H9 (cell line): ENCODE results near the gene ARG1. TPM values are rescaled to one million over a fixed set of nuclear protein-coding genes. Genes with fewer than 3 reads are reported as not detected.

Source experiments
- DNase-seq: peaks from one replicate; pipeline ENCODE4 v3.0.0-alpha.2; 2017
- H2AFZ ChIP-seq: one replicate; pipeline ENCODE4 v1.6.1; 2013; ENCODE audit warnings: mild to moderate bottlenecking, low read length, control low read depth, moderate library complexity
- H2AK5ac ChIP-seq: 2 replicates; pipeline ENCODE4 v1.6.1; 2013; ENCODE audit warnings: low read length, control low read depth, mixed read lengths; ENCODE audit not compliant: insufficient read length
- H2BK120ac ChIP-seq: one replicate; pipeline ENCODE4 v1.6.1; 2013; ENCODE audit warnings: low read depth, mild to moderate bottlenecking, low read length, control low read depth, inconsistent platforms; ENCODE audit not compliant: poor library complexity, severe bottlenecking
- H2BK12ac ChIP-seq: 2 replicates; pipeline ENCODE4 v1.6.1; 2013; ENCODE audit warnings: low read length, control low read depth, mixed read lengths, low read depth; ENCODE audit not compliant: insufficient read length
- H2BK15ac ChIP-seq: 2 replicates; pipeline ENCODE4 v1.6.1; 2013; ENCODE audit warnings: low read depth, low read length, control low read depth
- H2BK20ac ChIP-seq: one replicate; pipeline ENCODE4 v1.6.1; 2013; ENCODE audit warnings: low read depth, mild to moderate bottlenecking, low read length, control low read depth, inconsistent platforms; ENCODE audit not compliant: poor library complexity, severe bottlenecking
- H2BK5ac ChIP-seq: 2 replicates; pipeline ENCODE4 v1.6.1; 2013; ENCODE audit warnings: low read length, control low read depth, mixed read lengths; ENCODE audit not compliant: insufficient read length
- H3K14ac ChIP-seq: 2 replicates; pipeline ENCODE4 v1.6.1; 2013; ENCODE audit warnings: low read length, control low read depth; ENCODE audit not compliant: insufficient read depth
- H3K18ac ChIP-seq: 2 replicates; pipeline ENCODE4 v1.6.1; 2013; ENCODE audit warnings: low read depth, mild to moderate bottlenecking, mixed read lengths, low read length, control low read depth; ENCODE audit not compliant: insufficient read length
- H3K23ac ChIP-seq: 2 replicates; pipeline ENCODE4 v1.6.1; 2013; ENCODE audit warnings: low read length, control low read depth, mixed read lengths, low read depth; ENCODE audit not compliant: insufficient read length
- H3K23me2 ChIP-seq: 2 replicates; pipeline ENCODE4 v1.6.1; 2013; ENCODE audit warnings: low read depth, mild to moderate bottlenecking, mixed read lengths, low read length, control low read depth; ENCODE audit not compliant: insufficient read length, poor library complexity, severe bottlenecking
- H3K27ac ChIP-seq: 2 replicates; pipeline ENCODE4 v1.5.1; 2013; ENCODE audit warnings: low read length, control low read depth, mixed read lengths, low read depth; ENCODE audit not compliant: insufficient read length
- H3K27me3 ChIP-seq: 2 replicates; pipeline ENCODE4 v1.6.1; 2013; ENCODE audit warnings: low read length, control low read depth, inconsistent platforms; ENCODE audit not compliant: insufficient read depth
- H3K4ac ChIP-seq: 2 replicates; pipeline ENCODE4 v1.6.1; 2013; ENCODE audit warnings: low read depth, mild to moderate bottlenecking, control low read depth, inconsistent platforms, low read length, moderate library complexity
- H3K4me1 ChIP-seq: 2 replicates; pipeline ENCODE4 v1.6.1; 2013; ENCODE audit warnings: low read length, control low read depth, inconsistent platforms; ENCODE audit not compliant: insufficient read depth
- H3K4me2 ChIP-seq: 2 replicates; pipeline ENCODE4 v1.6.1; 2013; ENCODE audit warnings: low read length, control low read depth, mixed read lengths; ENCODE audit not compliant: insufficient read length, insufficient read depth
- H3K56ac ChIP-seq: 2 replicates; pipeline ENCODE4 v1.6.1; 2013; ENCODE audit warnings: low read depth, mild to moderate bottlenecking, mixed read lengths, low read length, control low read depth; ENCODE audit not compliant: insufficient read length
- H3K79me1 ChIP-seq: 2 replicates; pipeline ENCODE4 v1.6.1; 2013; ENCODE audit warnings: low read depth, mild to moderate bottlenecking, moderate library complexity, low read length, control low read depth, inconsistent platforms; ENCODE audit not compliant: insufficient read depth, poor library complexity, severe bottlenecking
- H3K79me2 ChIP-seq: 2 replicates; pipeline ENCODE4 v1.6.1; 2013; ENCODE audit warnings: low read length, control low read depth, inconsistent platforms; ENCODE audit not compliant: insufficient read depth
- H3K9ac ChIP-seq: 2 replicates; pipeline ENCODE4 v1.6.1; 2013; ENCODE audit warnings: low read length, control low read depth, mixed read lengths; ENCODE audit not compliant: insufficient read length; ENCODE audit errors: extremely low read depth
- H3K9me3 ChIP-seq: one replicate; pipeline ENCODE4 v1.6.1; 2013; ENCODE audit warnings: low read depth, low read length, inconsistent platforms; ENCODE audit not compliant: control insufficient read depth
- H3T11ph ChIP-seq: one replicate; pipeline ENCODE4 v1.6.1; 2013; ENCODE audit warnings: mild to moderate bottlenecking, low read length, control low read depth, inconsistent platforms
- H4K20me1 ChIP-seq: one replicate; pipeline ENCODE4 v1.6.1; 2013; ENCODE audit not compliant: control insufficient read depth, insufficient read length, insufficient read depth
- H4K5ac ChIP-seq: 2 replicates; pipeline ENCODE4 v1.6.1; 2013; ENCODE audit warnings: low read depth, mild to moderate bottlenecking, mixed read lengths, low read length, control low read depth; ENCODE audit not compliant: insufficient read length
- H4K8ac ChIP-seq: replicated peaks from 2 replicates; pipeline ENCODE4 v1.6.1; 2013; ENCODE audit warnings: low read length, control low read depth, mixed read lengths, low read depth; ENCODE audit not compliant: insufficient read length
- H4K91ac ChIP-seq: 2 replicates; pipeline ENCODE4 v1.6.1; 2013; ENCODE audit warnings: low read depth, mild to moderate bottlenecking, moderate library complexity, mixed read lengths, low read length, control low read depth; ENCODE audit not compliant: insufficient read length
- H3K27ac Mint-ChIP-seq, 3 experiments: 2 replicates in 2 of 3; 3 replicates in 1 of 3; pipeline ENCODE4 v1.8.0; 2020 to 2021; ENCODE audit warnings: mixed read lengths in 3 of 3, mild to moderate bottlenecking in 1 of 3, moderate library complexity in 1 of 3
- H3K27me3 Mint-ChIP-seq: 2 replicates; pipeline ENCODE4 v1.8.0; 2021; ENCODE audit warnings: low read depth, mild to moderate bottlenecking, moderate library complexity, mixed read lengths
- H3K36me3 Mint-ChIP-seq, 3 experiments: 2 replicates in 2 of 3; 3 replicates in 1 of 3; pipeline ENCODE4 v1.8.0; 2020 to 2021; ENCODE audit warnings: low read depth in 3 of 3, mixed read lengths in 3 of 3; ENCODE audit not compliant: insufficient read depth in 1 of 3
- H3K4me1 Mint-ChIP-seq, 2 experiments: 2 replicates each; pipeline ENCODE4 v1.8.0; 2020; ENCODE audit warnings: mixed read lengths in 2 of 2
- H3K4me3 Mint-ChIP-seq, 2 experiments: 2 replicates in 1 of 2; 3 replicates in 1 of 2; pipeline ENCODE4 v1.8.0; 2020 to 2021; ENCODE audit warnings: mild to moderate bottlenecking in 2 of 2, mixed read lengths in 2 of 2, moderate library complexity in 1 of 2
- H3K9me3 Mint-ChIP-seq, 2 experiments: 2 replicates in 1 of 2; 3 replicates in 1 of 2; pipeline ENCODE4 v1.8.0; 2020; ENCODE audit warnings: mild to moderate bottlenecking in 2 of 2, mixed read lengths in 2 of 2, moderate library complexity in 1 of 2
- WGBS: extraction: QIAGEN DNeasy Blood & Tissue Kit; methylation state at CpG from one replicate; pipeline ENCODE4 v1.1.7; 2013; ENCODE audit warnings: missing lambda C conversion rate, low lambda C conversion rate, mixed read lengths; ENCODE audit not compliant: insufficient read length; ENCODE audit errors: extremely low coverage; 5-methylcytosine and 5-hydroxymethylcytosine counted together
- total RNA-seq: library from RNA; stranded (reverse); gene quantifications from 2 replicates; pipeline ENCODE4 v1.2.1, GENCODE V29; 2021
- TF ChIP-seq, protein P1 (sequence below): fragments of 200-600 bp; sonication (generic); conservative IDR thresholded peaks from 3 replicates; pipeline ENCODE4 v1.8.0; 2021; ENCODE audit warnings: antibody characterized with exemption, mild to moderate bottlenecking

Gene ARG1
- total RNA-seq, 1 experiment from 2014 or later: not detected

DNA sequence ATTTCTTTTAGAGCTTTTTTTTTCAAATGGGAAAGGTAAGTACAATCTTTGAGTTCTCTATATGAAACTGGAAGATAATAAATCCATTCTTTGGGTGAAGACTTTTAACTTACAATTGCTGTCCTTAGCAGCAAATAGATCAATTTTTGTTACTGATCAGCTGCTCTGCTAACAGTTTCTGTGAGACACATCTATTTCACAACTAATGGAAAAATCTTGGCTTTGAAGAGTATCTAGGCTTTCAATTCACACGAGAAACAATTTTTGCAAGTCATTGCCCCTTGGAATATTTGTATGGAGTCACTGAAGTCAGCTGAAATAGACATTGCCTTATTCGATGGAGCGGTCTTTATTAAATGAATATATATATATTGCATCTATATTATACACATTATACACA lies 20.5 kb upstream of the ARG1 start:
- Histone ChIP-seq H3K27ac (no peak overlapping the region), H2BK20ac (no peak overlapping the region), H4K5ac (no peak overlapping the region), H2BK5ac (no peak overlapping the region), H2BK15ac (no peak overlapping the region), H3K18ac (no peak overlapping the region), H3K23me2 (no peaks in the 10 kb centered on the region), H4K8ac (no peak overlapping the region), H2AK5ac (no peak overlapping the region), H3K9ac (no peak overlapping the region), H3K79me2 (no peaks in the 10 kb centered on the region), H3K9me3 (no peaks in the 10 kb centered on the region), H3K4me2 (no peak overlapping the region), H2AFZ (no peak overlapping the region), H3K4me1 (no peaks in the 10 kb centered on the region), H3K14ac (no peak overlapping the region), H2BK12ac (no peak overlapping the region), H3K79me1 (no peaks in the 10 kb centered on the region), H3K56ac (no peak overlapping the region), H3K27me3 (no peaks in the 10 kb centered on the region), H4K91ac (no peak overlapping the region), H3K4ac (no peak overlapping the region), H3K23ac (no peak overlapping the region), H2BK120ac (no peak overlapping the region), H4K20me1 (no peaks in the 10 kb centered on the region), H3T11ph (no peak overlapping the region)
- H3K27ac Mint-ChIP-seq: no peak overlapping the region
- H3K27me3 Mint-ChIP-seq: no peaks in the 10 kb centered on the region; the same call in 1 of the 2 replicates
- H3K4me3 Mint-ChIP-seq: no peak overlapping the region
- no peaks in the 10 kb centered on the region for H3K4me1 Mint-ChIP-seq
- DNase-seq: no peak
- H3K9me3 Mint-ChIP-seq: no peaks in the 10 kb centered on the region
- TF ChIP-seq, protein P1, sequence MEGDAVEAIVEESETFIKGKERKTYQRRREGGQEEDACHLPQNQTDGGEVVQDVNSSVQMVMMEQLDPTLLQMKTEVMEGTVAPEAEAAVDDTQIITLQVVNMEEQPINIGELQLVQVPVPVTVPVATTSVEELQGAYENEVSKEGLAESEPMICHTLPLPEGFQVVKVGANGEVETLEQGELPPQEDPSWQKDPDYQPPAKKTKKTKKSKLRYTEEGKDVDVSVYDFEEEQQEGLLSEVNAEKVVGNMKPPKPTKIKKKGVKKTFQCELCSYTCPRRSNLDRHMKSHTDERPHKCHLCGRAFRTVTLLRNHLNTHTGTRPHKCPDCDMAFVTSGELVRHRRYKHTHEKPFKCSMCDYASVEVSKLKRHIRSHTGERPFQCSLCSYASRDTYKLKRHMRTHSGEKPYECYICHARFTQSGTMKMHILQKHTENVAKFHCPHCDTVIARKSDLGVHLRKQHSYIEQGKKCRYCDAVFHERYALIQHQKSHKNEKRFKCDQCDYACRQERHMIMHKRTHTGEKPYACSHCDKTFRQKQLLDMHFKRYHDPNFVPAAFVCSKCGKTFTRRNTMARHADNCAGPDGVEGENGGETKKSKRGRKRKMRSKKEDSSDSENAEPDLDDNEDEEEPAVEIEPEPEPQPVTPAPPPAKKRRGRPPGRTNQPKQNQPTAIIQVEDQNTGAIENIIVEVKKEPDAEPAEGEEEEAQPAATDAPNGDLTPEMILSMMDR: no peak
- WGBS: no CpG with 5 or more reads among the region's 3 CpGs
- no peaks in the 10 kb centered on the region for H3K36me3 Mint-ChIP-seq
